Thymus (tissue), 11 donors: Measurements from ENCODE around the gene COL23A1. TPM values are rescaled to one million over a fixed set of nuclear protein-coding genes. Genes with fewer than 3 reads are reported as not detected.
"Not testable (repeated sequence)": the region's sequence is repeated elsewhere in the genome, so short reads cannot be mapped to it uniquely, and the experiment has no call there.

ENCODE experiments used
- DNase-seq, 9 donors: peaks; one replicate each; pipeline ENCODE4 v3.0.0-alpha.2; 2013; ENCODE audit warnings: low spot score in 9 of 9, low read depth in 6 of 9, missing footprints in 1 of 9
- H3K27ac ChIP-seq, 2 donors: one replicate each; pipeline ENCODE4 v1.5.1; 2013; ENCODE audit warnings: control low read depth in 1 of 2, low read depth in 1 of 2, low read length in 1 of 2, mild to moderate bottlenecking in 1 of 2, moderate library complexity in 1 of 2
- H3K27me3 ChIP-seq, 2 donors: one replicate each; pipeline ENCODE4 v1.5.1; 2013; ENCODE audit warnings: low read length in 1 of 2; ENCODE audit not compliant: control insufficient read depth in 2 of 2, insufficient read depth in 1 of 2
- H3K36me3 ChIP-seq, 2 donors: one replicate each; pipeline ENCODE4 v1.5.1; 2013; ENCODE audit warnings: low read length in 1 of 2, mild to moderate bottlenecking in 1 of 2, moderate library complexity in 1 of 2; ENCODE audit not compliant: control insufficient read depth in 2 of 2, insufficient read depth in 2 of 2
- H3K4me1 ChIP-seq, 2 donors: one replicate each; pipeline ENCODE4 v1.5.1; 2013; ENCODE audit warnings: low read length in 2 of 2; ENCODE audit not compliant: control insufficient read depth in 2 of 2, insufficient read depth in 2 of 2
- H3K4me3 ChIP-seq, 2 donors: one replicate each; pipeline ENCODE4 v1.5.1; 2013; ENCODE audit warnings: low read length in 2 of 2, control low read depth in 1 of 2, mild to moderate bottlenecking in 1 of 2
- H3K9me3 ChIP-seq, 2 donors: one replicate each; pipeline ENCODE4 v1.5.1; 2013; ENCODE audit warnings: low read length in 1 of 2, mild to moderate bottlenecking in 1 of 2; ENCODE audit not compliant: control insufficient read depth in 2 of 2, insufficient read depth in 1 of 2
- WGBS: extraction: QIAGEN DNeasy Blood & Tissue Kit; methylation state at CpG from one replicate; pipeline ENCODE4 v1.1.7; 2013; 5-methylcytosine and 5-hydroxymethylcytosine counted together
- polyA plus RNA-seq: library from polyadenylated mRNA; stranded (reverse); fragments of 200-250 nt; gene quantifications from one replicate; pipeline ENCODE4 v1.2.3, GENCODE V29; 2013
- total RNA-seq: library from RNA; stranded (reverse); fragments of 120-200 nt; gene quantifications from one replicate; pipeline ENCODE4 v1.2.4, GENCODE V29; 2013
- donor health status: healthy.

COL23A1 gene
- total and polyA plus RNA-seq, 2 donors = 1.5 to 2.6 TPM

DNA sequence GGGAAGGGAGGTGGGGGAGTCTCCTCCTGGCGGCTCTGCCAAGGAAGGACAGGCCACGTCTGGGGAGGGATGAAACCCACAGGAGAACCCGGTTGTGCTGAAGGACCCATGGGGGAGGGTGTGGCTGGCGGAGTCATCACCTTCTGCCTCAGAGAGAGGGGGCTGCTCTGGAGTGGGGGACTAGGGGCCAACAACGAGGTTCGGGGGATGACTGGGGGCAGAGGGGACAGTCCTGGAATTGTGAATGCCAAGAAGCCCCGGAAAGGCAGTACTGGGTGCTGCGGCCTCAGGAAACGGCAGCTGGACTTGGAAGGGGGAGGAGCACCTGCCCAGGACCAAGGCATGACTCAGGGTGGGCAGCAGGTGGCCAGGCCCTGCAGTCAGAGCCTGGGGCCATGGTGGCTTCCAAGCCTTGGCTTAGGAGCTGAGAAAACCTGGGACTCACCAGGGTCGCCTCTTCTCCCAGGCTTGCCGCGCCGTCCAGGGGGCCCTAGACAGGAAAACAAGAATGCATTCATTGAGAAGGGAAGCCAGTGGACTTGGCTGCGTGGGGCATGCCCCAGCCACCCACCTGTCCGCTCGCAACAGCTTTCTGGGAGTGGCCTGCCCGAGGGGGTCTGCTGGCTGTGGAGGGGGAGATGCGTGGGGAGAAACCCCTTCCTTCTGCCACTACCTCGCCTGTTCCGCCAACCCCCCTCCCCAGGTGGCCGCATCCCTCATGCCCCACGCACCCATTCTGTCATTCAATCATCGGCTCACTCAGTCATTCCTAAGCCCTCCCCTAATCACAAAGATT is 283.6 kb downstream of the COL23A1 start:
- Histone ChIP-seq H3K27ac (no peak overlapping the region), H3K4me3 (no peak overlapping the region), H3K36me3 (no peaks in the 10 kb centered on the region), H3K27me3 (no peaks in the 10 kb centered on the region), H3K9me3 (no peaks in the 10 kb centered on the region), H3K4me1 (peaks cover 0 to 22% of the 10 kb centered on the region in 2 donors)
- 71% methylated on average over 23 of the region's 23 CpGs for WGBS
- no peak for DNase-seq

DNA sequence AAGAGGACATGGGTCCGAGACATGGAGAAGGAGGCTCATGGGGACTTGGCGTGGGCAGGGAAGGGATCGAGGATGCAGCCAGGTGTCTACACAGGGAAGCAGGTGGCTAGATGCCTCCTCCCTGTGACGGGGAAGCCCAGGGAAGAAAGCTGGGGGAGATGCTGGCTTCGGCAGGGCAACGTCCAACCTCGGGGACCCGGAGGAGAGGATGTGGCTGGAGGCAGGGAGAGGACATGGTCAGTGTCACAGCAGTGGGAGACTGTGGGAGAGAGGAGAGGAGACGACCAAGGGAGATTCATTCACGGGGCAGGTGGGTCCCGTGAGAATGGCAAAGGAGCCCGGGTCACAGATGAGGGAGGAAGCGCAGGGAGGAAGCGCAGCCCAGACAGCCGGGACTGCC is 284.4 kb downstream of the COL23A1 start:
- peaks cover 0 to 22% of the 10 kb centered on the region in 2 donors for H3K4me1 ChIP-seq
- H3K27ac ChIP-seq = no peak overlapping the region
- H3K27me3 ChIP-seq = no peaks in the 10 kb centered on the region
- DNase-seq = no peak
- H3K9me3 ChIP-seq = no peaks in the 10 kb centered on the region
- H3K4me3 ChIP-seq = no peak overlapping the region
- 77% methylated on average over 15 of the region's 15 CpGs for WGBS
- no peaks in the 10 kb centered on the region for H3K36me3 ChIP-seq

DNA sequence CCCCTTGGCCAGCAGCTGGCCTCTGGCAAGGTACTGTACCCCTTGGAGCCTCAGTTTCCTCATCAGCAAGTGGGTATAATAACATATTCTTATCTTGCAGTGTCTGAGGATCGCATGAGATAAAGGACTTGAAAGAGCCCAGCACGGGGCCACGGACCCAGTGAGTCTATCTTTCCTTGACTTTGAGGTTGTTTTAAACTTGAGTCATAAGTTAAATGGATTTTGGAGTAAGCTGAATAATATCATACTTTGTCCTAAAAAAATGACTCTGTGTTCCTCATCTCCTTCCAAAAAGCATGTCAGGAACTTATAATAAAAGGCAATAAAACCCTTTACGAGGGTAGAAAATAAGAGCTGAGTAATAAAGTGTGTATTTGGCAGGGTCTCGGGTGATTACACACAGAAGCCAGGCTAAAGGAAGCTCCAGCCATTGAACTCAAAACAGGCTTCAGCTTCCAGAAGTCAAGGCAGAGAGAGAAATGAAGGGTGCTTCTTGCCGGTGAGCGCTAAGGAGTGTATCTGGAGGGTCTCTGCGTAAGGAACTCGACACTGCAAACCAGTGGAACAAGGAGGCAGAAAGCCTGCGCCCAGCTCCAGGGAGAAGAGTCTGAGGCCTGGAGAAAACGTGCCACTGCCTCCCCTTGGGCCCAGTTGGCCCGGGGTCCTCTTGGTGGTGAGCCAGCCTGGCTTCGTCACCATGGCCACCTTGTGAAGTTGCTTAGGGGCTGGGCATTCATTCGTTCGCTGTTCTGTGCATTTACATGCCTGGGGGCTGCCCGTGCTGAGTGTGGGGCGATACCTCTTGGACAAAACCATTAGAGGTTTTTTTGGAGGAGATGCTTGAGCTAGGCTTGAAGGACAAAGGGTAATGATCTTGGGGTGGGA is 285.2 kb downstream of the COL23A1 start:
- no peak overlapping the region for H3K27ac ChIP-seq
- no peaks in the 10 kb centered on the region for H3K36me3 ChIP-seq
- H3K4me3 ChIP-seq = no peak overlapping the region
- DNase-seq = no peak
- H3K4me1 ChIP-seq = peaks cover 0 to 22% of the 10 kb centered on the region in 2 donors
- no peaks in the 10 kb centered on the region for H3K27me3 ChIP-seq
- no peaks in the 10 kb centered on the region for H3K9me3 ChIP-seq
- 97% methylated on average over 17 of the region's 17 CpGs for WGBS

DNA sequence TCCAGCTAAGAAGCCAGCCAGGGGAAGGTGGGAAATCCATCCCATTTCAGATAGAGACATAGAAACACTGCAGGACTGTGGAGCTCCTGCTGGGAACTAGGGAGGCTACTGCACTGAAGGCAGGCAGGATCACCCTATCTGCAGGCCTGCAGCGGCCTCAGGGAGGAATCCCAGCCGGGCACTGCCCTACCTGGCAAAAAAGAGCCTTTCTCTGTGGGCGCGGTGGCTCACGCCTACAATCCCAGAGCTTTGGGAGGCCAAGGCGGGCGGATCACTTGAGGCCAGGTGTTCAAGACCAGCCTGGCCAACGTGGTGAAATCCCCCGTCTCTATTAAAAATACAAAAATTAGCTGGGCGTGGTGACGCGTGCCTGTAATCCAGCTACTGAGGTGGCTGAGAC is 286.2 kb downstream of the COL23A1 start:
- Histone ChIP-seq H3K4me3 (no peak overlapping the region), H3K9me3 (no peaks in the 10 kb centered on the region), H3K36me3 (no peaks in the 10 kb centered on the region), H3K4me1 (peaks cover 0 to 22% of the 10 kb centered on the region in 2 donors), H3K27me3 (no peaks in the 10 kb centered on the region), H3K27ac (no peak overlapping the region)
- 88% methylated on average over 12 of the region's 12 CpGs for WGBS
- DNase-seq = no peak

DNA sequence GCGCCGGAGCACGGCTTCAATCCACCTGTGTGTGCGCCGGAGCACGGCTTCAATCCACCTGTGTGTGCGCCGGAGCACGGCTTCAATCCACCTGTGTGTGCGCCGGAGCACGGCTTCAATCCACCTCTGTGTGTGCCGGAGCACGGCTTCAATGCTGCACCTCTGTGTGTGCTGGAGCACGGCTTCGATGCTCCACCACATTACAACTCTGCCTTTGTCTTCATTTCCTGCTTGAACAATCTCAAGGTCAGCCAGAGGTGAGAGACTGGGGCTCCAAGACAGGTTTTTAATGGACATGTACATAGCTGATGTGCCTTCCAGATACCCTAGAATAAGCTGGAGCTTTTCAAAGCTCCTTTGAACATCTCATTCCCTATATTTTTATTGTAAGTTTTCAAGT is 287.9 kb downstream of the COL23A1 start:
- not testable (repeated sequence) for H3K4me3 ChIP-seq, H3K36me3 ChIP-seq, DNase-seq, H3K4me1 ChIP-seq, H3K27me3 ChIP-seq, H3K27ac ChIP-seq, H3K9me3 ChIP-seq
- WGBS = 85% methylated on average over 16 of the region's 16 CpGs

DNA sequence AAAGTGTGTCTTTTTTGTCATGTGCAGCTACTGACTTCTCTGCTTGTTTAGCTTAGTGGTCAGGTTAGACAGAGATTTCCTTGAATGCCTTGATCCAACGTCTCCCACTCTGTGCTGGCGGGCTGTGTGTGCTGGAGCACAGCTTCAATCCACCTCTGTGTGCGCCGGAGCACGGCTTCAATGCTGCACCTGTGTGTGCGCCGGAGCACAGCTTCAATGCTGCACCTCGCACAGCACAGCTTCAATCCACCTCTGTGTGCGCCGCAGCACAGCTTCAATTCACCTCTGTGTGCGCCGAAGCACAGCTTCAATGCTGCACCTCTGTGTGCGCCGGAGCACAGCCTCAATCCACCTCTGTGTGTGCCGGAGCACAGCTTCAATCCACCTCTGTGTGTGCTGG is 288.6 kb downstream of the COL23A1 start:
- H3K27ac ChIP-seq = no peak overlapping the region
- no peaks in the 10 kb centered on the region for H3K27me3 ChIP-seq
- H3K4me3 ChIP-seq = no peak overlapping the region
- H3K36me3 ChIP-seq = no peaks in the 10 kb centered on the region
- H3K4me1 ChIP-seq = peaks cover 0 to 5% of the 10 kb centered on the region in 2 donors
- 91% methylated on average over 12 of the region's 15 CpGs for WGBS
- no peak for DNase-seq
- no peaks in the 10 kb centered on the region for H3K9me3 ChIP-seq

DNA sequence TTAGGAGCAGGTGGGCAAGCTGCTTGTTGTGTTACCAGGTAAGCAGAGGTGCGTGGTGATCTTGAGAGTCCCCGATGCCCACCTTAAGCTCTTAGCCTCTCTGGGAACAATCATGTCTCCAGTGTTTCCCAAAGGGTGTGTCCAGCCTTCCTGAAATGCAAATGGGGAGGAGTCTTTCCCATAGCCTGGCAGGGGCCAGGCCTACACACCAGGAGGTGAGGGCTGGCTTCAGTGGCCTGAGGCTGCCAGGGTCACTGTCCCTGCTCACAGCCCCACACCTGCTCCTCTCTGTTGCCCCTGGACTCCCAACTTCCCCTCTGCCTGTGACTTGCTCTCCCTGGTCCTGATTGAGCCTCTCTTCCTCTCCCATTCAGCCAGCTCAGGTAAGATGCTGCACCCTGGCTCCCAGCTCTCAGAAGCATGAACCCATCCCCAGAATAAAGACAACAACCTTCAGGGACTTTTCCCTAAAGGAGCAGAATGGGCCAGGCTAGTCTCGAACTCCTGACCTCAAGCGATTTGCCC is 291.8 kb downstream of the COL23A1 start:
- whole genome bisulfite sequencing = 98% methylated on average over 4 of the region's 4 CpGs
- Histone ChIP-seq H3K27me3 (no peaks in the 10 kb centered on the region), H3K4me3 (no peak overlapping the region), H3K27ac (no peak overlapping the region), H3K9me3 (no peaks in the 10 kb centered on the region), H3K4me1 (no peaks in the 10 kb centered on the region), H3K36me3 (no peaks in the 10 kb centered on the region)
- no peak for DNase-seq

DNA sequence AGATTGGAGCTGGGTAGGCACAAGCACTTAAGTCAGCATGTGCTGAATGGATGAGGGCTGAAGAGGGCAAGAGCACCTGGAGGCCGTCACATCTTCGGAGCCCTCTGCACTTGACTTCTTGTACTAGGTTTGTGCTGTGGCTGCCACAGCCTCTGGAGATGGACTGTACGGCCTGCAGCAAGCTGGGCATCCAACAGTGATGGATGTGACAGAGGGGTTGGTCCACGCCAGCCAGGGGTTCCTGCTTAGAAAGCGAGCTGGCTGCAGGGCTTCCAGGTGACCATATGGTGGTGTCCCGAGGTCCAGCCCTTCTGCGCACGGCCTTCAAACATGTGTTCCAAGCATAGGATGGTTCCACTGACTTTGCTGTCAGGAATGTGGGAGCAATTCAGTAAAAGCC is 292.4 kb downstream of the COL23A1 start:
- no peak overlapping the region for H3K4me3 ChIP-seq
- H3K9me3 ChIP-seq = no peaks in the 10 kb centered on the region
- no peak for DNase-seq
- H3K36me3 ChIP-seq = no peaks in the 10 kb centered on the region
- no peak overlapping the region for H3K27ac ChIP-seq
- WGBS = 72% methylated on average over 8 of the region's 8 CpGs
- H3K4me1 ChIP-seq = no peaks in the 10 kb centered on the region
- H3K27me3 ChIP-seq = no peaks in the 10 kb centered on the region

DNA sequence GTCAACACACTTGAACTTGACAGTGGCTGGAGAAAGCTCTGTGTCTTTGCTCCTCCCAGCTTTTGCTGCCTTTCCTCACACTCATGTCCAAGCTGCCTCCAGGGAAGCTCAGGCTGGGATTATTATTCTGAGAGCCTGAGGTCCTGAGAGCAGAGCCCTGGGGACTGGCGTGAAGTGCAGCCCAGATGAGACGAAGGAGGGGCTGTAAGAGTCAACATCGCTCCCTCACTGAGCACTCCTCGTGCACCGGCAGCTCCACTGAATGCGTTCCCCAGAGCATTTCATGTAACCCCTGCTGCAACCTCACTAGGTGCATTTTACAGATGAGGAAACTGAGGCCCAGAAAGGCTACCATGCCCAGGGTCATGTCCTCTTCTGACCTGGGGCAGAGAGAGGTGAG is 294.1 kb downstream of the COL23A1 start:
- DNase-seq = no peak
- 92% methylated on average over 6 of the region's 6 CpGs for WGBS

More for the DNA sequence above, 294.1 kb downstream of the COL23A1 start:
- Histone ChIP-seq H3K4me3 (no peak overlapping the region), H3K27me3 (no peaks in the 10 kb centered on the region), H3K9me3 (no peaks in the 10 kb centered on the region), H3K36me3 (no peaks in the 10 kb centered on the region), H3K27ac (no peak overlapping the region), H3K4me1 (no peaks in the 10 kb centered on the region)
